Measurements from ENCODE around the gene CTNNA1. TPM values are rescaled to one million over a fixed set of nuclear protein-coding genes. Genes with fewer than 3 reads are reported as not detected.
"Not testable (repeated sequence)": the region's sequence is repeated elsewhere in the genome, so short reads cannot be mapped to it uniquely, and the experiment has no call there.

Gene CTNNA1
- total RNA-seq, 1 donor from 2014 or later, result 495 TPM

GRCh38 chr5:138920181-138920580 is 167.0 kb downstream of the CTNNA1 start:
- H3K36me3 ChIP-seq (ENCODE audit: control insufficient read depth, insufficient read depth, low read length), result peaks cover 11% of the 10 kb centered on the region
- no peak for TF ChIP-seq CTCF (IDR thresholded peaks at IDR 0.05; ENCODE audit: insufficient read depth, low read length, severe bottlenecking)
- H3K4me3 ChIP-seq (ENCODE audit: low read depth, low read length), result no peak overlapping the region
- FAIRE-seq (peak; percentile 40), DNase-seq (ENCODE audit: low read depth) (no peak)
- H3K27me3 ChIP-seq (ENCODE audit: control insufficient read depth, insufficient read depth, low read length), result no peaks in the 10 kb centered on the region

GRCh38 chr5:138921362-138921761 is 168.1 kb downstream of the CTNNA1 start:
- FAIRE-seq; H3K27me3 ChIP-seq (ENCODE audit: control insufficient read depth, insufficient read depth, low read length); H3K4me3 ChIP-seq (ENCODE audit: low read depth, low read length); DNase-seq (ENCODE audit: low read depth): not testable (repeated sequence)
- peaks cover 19% of the 10 kb centered on the region for H3K36me3 ChIP-seq (ENCODE audit: control insufficient read depth, insufficient read depth, low read length)

- Histone ChIP-seq H3K36me3 (ENCODE audit: control insufficient read depth, insufficient read depth, low read length) (peaks cover 25% of the 10 kb centered on the region), H3K27me3 (ENCODE audit: control insufficient read depth, insufficient read depth, low read length) (no peaks in the 10 kb centered on the region), H3K4me3 (ENCODE audit: low read depth, low read length) (no peak overlapping the region)
- no peak for TF ChIP-seq CTCF (IDR thresholded peaks at IDR 0.05; ENCODE audit: insufficient read depth, low read length, severe bottlenecking)
- DNase-seq (ENCODE audit: low read depth) (no peak), FAIRE-seq (no peak)
These were observed 169.3 kb downstream of the CTNNA1 start for GRCh38 chr5:138922494-138922893.

- Histone ChIP-seq H3K4me3 (ENCODE audit: low read depth, low read length) (no peak overlapping the region), H3K36me3 (ENCODE audit: control insufficient read depth, insufficient read depth, low read length) (peaks cover 38% of the 10 kb centered on the region), H3K27me3 (ENCODE audit: control insufficient read depth, insufficient read depth, low read length) (no peaks in the 10 kb centered on the region)
- TF ChIP-seq CTCF (IDR thresholded peaks at IDR 0.05; ENCODE audit: insufficient read depth, low read length, severe bottlenecking), result no peak
- no peak for DNase-seq (ENCODE audit: low read depth)
- no peak for FAIRE-seq
These were observed 171.9 kb downstream of the CTNNA1 start for GRCh38 chr5:138925090-138925635.

- no peak for FAIRE-seq
These were observed 173.0 kb downstream of the CTNNA1 start for GRCh38 chr5:138926257-138926656.

More at GRCh38 chr5:138926257-138926656, 173.0 kb downstream of the CTNNA1 start:
- Histone ChIP-seq H3K4me3 (ENCODE audit: low read depth, low read length) (no peak overlapping the region), H3K36me3 (ENCODE audit: control insufficient read depth, insufficient read depth, low read length) (peaks cover 48% of the 10 kb centered on the region), H3K27me3 (ENCODE audit: control insufficient read depth, insufficient read depth, low read length) (no peaks in the 10 kb centered on the region)
- DNase-seq (ENCODE audit: low read depth), result no peak
- TF ChIP-seq CTCF (IDR thresholded peaks at IDR 0.05; ENCODE audit: insufficient read depth, low read length, severe bottlenecking), result no peak
